ENCODE results near the gene EEF1AKMT4.

The EEF1AKMT4 gene

GRCh38 chr3:184211718-184212117 lies 37.8 kb upstream of the EEF1AKMT4 start:
- H3K36me3 ChIP-seq, result no peaks in the 10 kb centered on the region
- H3K4me3 ChIP-seq (ENCODE audit: low read depth, low read length), result no peak overlapping the region
- no peak for DNase-seq
- TF ChIP-seq CTCF (IDR thresholded peaks at IDR 0.05; ENCODE audit: low read depth, low read length), result no peak
- peaks cover 6% of the 10 kb centered on the region; the same call in 1 of the 2 replicates for H3K27me3 ChIP-seq
- H3K4me1 ChIP-seq, result peaks cover 4% of the 10 kb centered on the region
- H3K9me3 ChIP-seq, result no peaks in the 10 kb centered on the region

GRCh38 chr3:184218814-184219213 lies 30.7 kb upstream of the EEF1AKMT4 start:
- Histone ChIP-seq H3K9me3 (no peaks in the 10 kb centered on the region), H3K4me1 (no peaks in the 10 kb centered on the region), H3K4me3 (ENCODE audit: low read depth, low read length) (no peak overlapping the region), H3K27me3 (no peaks in the 10 kb centered on the region), H3K36me3 (no peaks in the 10 kb centered on the region)
- no peak for DNase-seq
- no peak for TF ChIP-seq CTCF (IDR thresholded peaks at IDR 0.05; ENCODE audit: low read depth, low read length)

DNA sequence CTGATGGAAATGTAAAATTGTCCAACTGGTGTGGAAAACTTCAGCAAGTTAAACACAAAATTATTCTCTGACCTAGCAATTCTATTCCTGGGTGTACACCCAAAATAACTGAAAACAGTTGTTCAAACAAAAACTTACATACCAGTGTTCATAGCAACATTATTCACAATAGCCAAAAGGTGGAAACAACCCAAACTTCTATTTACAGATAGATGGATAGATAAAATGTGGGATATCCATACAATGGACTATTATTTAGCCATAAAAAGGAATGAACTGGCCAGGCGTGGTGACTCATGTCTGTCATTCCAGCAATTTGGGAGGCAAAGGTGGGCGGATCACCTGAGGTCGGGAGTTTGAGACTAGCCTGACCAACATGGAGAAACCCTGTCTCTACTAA lies 27.0 kb upstream of the EEF1AKMT4 start:
- no peaks in the 10 kb centered on the region; the same call in 1 of the 2 replicates for H3K4me1 ChIP-seq
- no peaks in the 10 kb centered on the region for H3K9me3 ChIP-seq
- H3K27me3 ChIP-seq, result no peaks in the 10 kb centered on the region
- no peak overlapping the region for H3K4me3 ChIP-seq (ENCODE audit: low read depth, low read length)
- no peak for TF ChIP-seq CTCF (IDR thresholded peaks at IDR 0.05; ENCODE audit: low read depth, low read length)
- no peak for DNase-seq
- H3K36me3 ChIP-seq, result no peaks in the 10 kb centered on the region

DNA sequence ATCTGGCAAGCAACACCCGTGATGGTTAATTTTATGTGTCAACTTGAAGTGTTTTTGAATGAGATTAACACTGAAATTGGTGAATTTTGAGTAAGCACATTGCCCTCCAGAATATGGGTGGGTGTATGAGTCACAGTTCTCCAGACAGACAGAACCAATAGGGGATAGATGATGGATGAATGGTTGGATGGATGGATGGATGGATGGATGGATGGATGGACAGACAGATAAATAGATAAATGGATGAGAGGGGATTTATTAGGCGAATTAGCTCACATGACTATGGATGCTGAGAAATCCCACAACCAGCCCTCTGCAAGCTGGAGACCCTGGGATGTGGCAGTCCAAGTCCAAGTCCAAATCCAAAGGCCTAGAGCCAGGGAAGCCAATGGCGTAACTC lies 25.5 kb upstream of the EEF1AKMT4 start:
- TF ChIP-seq CTCF (IDR thresholded peaks at IDR 0.05; ENCODE audit: low read depth, low read length), result no peak
- no peak for DNase-seq

DNA sequence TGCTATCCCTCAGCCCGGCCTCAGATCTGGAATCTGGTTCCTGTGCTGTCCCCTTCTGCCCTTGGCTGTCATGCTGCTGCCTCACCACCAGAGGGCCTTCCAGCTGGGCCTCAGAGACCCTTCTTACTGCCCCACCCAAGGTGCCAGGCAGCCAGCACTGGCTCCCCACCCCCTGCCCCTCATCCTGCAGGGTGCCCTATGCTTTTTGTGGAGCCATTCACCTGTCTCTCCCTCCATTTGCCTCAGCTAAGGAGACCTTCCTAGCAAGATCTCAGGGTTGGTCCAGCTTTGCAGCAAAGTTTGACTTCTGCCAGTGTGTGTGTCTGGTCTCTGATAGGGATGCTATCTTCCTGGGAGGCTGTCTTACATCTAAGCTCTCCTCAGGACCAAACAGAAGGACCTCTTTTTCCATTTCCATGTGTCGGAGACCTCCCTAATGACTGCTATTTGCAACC lies 22.0 kb upstream of the EEF1AKMT4 start:
- Histone ChIP-seq H3K9me3 (no peaks in the 10 kb centered on the region), H3K4me3 (ENCODE audit: low read depth, low read length) (no peak overlapping the region), H3K4me1 (no peaks in the 10 kb centered on the region; the same call in 1 of the 2 replicates), H3K36me3 (no peaks in the 10 kb centered on the region), H3K27me3 (peaks cover 26% of the 10 kb centered on the region)
- peak; percentile 55 for DNase-seq
- peak; percentile 81 for TF ChIP-seq CTCF (IDR thresholded peaks at IDR 0.05; ENCODE audit: low read depth, low read length)

More for the DNA sequence above, 25.5 kb upstream of the EEF1AKMT4 start:
- Histone ChIP-seq H3K4me1 (no peaks in the 10 kb centered on the region; the same call in 1 of the 2 replicates), H3K9me3 (no peaks in the 10 kb centered on the region), H3K27me3 (no peaks in the 10 kb centered on the region), H3K36me3 (no peaks in the 10 kb centered on the region), H3K4me3 (ENCODE audit: low read depth, low read length) (no peak overlapping the region)

DNA sequence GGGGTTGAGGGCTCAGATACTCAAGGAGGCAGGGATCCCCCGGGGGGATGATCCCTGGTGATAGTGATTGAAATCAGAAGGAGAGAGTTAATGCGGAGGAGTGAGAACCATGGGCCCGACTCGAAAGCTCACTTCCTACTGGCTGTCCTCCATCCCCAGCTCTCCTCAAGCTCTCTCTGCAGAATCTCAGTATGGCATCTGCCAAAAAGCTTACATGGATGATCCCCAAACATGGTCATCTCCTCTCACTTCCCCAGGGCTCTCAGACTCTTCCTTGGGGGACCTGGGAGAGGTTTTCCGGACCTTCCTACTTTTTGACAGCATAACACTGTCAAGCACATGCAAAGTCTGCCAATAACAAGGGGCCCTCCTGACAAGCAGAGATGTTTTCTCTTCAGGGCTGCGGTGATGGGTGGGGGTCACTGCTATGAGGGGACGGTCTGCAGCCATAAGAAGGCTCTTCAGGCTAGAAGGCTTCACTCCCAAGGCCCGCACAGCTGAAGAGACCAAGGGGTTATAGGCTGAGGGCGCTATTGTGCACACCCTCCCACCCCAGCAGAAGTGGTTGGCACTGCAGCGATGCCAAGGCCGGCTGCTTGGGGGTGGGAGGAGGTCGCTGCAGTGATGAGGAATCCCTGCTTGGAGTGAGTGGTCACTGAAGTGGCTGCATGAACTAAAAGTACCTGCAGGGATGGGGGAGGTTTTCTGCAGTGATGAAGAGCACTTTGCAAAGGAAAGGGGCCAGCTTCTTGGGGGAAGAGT lies 20.9 kb upstream of the EEF1AKMT4 start:
- no peaks in the 10 kb centered on the region; the same call in 1 of the 2 replicates for H3K4me1 ChIP-seq
- peak overlapping the region; percentile 55 for H3K4me3 ChIP-seq (ENCODE audit: low read depth, low read length)
- no peak for TF ChIP-seq CTCF (IDR thresholded peaks at IDR 0.05; ENCODE audit: low read depth, low read length)
- no peaks in the 10 kb centered on the region for H3K9me3 ChIP-seq
- peaks cover 26% of the 10 kb centered on the region for H3K27me3 ChIP-seq
- H3K36me3 ChIP-seq, result no peaks in the 10 kb centered on the region
- no peak for DNase-seq

All from BE2C (cell line).